HG03066 (cell line): ENCODE measurements around the gene UVRAG.
"Not testable (repeated sequence)": the region's sequence is repeated elsewhere in the genome, so short reads cannot be mapped to it uniquely, and the experiment has no call there.

Source experiments
- ATAC-seq: cut with Tn5 transposase; IDR thresholded peaks from one replicate; pipeline ENCODE4 v1.9.1; 2021; ENCODE audit warnings: low read depth; ENCODE audit not compliant: unreplicated experiment

UVRAG gene

DNA sequence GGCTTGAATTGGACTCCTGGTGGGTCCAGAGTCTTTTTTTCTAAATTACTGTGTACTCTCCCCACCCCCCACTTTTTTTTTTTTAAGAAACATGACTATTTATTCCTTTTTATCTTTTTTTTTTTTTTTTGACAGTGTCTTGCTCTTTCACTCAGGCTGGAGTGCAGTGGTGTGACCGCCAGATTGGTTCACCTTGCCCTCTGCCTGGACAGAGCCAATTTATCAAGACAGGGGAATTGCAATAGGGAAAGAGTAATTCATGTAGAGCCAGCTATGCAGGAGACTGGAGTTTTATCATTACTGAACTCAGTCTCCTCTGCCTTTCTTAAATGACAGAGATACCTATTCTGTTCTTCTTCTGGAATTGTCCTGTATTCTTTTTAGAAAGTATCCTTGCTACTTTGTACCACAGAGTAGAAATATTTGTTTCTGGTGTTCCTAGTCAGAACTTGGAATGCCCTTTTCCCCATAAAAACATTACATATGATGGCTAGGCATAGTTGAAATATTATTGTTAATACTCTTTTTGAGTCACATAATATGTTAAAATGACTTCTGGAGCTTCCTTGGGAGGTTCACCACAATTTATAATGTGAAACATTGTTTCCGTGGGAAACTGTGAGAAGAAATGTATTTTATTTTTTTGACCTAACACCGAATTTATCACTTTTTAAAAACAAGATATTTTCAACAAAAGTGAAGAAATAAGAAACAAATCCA, 95.6 kb downstream of the UVRAG start:
- ATAC-seq = no peak

- no peak for ATAC-seq
Measured at GRCh38 chr11:75911459-75911858, 96.4 kb downstream of the UVRAG start.

DNA sequence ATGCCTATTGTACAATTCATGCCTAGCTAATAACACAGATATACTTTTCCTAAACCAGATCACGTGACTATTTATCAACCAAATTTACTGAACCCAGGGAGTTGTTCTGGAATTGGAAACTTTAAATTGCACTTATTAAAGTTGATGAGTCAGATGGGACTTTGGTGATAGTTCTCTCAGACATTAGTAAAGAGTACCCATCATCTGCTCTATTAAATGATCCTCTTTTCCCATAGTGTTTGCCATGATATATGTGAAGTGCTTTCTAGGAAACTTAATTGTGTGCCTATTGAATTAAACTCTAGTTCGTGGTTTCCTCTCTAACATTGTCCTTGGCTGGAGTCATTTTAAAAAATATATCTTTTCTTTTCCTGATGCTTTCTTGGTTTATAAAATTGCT, 99.0 kb downstream of the UVRAG start:
- ATAC-seq = no peak

GRCh38 chr11:75916882-75917281, 101.9 kb downstream of the UVRAG start:
- no peak for ATAC-seq

- no peak for ATAC-seq
Measured at GRCh38 chr11:75918331-75918730, 103.3 kb downstream of the UVRAG start.

GRCh38 chr11:75919525-75919924, 104.5 kb downstream of the UVRAG start:
- ATAC-seq = no peak

GRCh38 chr11:75920848-75921247, 105.8 kb downstream of the UVRAG start:
- ATAC-seq = no peak

GRCh38 chr11:75921808-75922207, 106.8 kb downstream of the UVRAG start:
- no peak for ATAC-seq

GRCh38 chr11:75924966-75925784, 110.2 kb downstream of the UVRAG start:
- no peak for ATAC-seq

GRCh38 chr11:75925785-75926164, 110.8 kb downstream of the UVRAG start:
- ATAC-seq = no peak

GRCh38 chr11:75929706-75930105, 114.7 kb downstream of the UVRAG start:
- no peak for ATAC-seq

GRCh38 chr11:75930534-75930933, 115.5 kb downstream of the UVRAG start:
- no peak for ATAC-seq

DNA sequence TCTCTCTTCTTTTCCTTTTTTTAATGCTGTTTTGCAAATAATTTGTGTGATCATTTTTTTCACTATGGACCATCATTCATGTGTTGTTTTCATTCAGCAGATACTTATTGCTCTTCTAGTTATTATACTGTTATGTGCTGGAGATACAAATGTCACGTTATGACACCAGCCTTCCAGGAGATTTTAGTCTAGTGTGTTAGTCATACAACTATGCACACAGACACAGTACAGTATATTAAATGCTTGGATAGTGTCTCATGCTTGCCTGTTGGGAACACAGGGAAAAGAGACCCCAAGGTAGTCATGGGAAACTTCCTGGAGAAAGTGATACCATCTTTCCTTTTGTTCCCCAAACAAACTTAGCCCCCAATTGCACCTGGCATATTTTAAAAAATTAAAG, 116.1 kb downstream of the UVRAG start:
- ATAC-seq = no peak

DNA sequence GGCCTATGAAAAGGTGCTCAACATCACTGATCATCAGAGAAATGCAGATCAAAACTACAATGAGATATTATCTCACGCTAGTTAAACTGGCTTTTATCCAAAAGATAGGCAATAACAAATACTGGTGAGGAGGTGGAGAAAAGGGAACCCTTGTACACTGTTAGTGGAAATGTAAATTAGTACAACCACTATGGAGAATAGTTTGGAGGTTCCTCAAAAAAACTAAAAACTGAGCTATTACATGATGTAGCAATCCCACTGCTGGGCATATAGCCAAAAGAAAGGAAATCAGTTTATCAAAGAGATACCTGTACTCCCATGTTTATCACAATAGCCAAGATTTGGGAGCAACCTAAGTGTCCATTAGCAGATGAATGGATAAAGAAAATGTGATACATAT, 118.7 kb downstream of the UVRAG start:
- not testable (repeated sequence) for ATAC-seq

GRCh38 chr11:75934851-75935250, 119.8 kb downstream of the UVRAG start:
- no peak for ATAC-seq

DNA sequence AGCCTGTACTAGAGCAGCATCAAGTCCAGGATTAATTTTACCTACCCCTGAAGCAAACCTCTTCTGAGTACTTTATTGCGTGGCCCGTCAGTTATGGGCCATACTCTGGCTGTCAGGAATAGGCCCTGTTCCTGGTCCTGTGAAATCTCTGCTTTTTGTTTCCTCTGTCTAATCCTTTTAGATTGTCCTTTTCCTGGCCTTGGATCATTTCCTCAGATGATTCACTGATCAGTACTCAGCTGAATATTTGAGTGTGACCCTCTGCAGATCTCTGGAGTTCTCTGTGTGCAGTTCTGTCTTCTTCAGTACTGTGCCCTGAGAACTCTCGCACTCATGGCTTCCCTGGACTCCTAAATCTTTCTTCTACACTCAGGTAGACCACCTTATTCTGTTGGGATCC, 123.5 kb downstream of the UVRAG start:
- no peak for ATAC-seq

DNA sequence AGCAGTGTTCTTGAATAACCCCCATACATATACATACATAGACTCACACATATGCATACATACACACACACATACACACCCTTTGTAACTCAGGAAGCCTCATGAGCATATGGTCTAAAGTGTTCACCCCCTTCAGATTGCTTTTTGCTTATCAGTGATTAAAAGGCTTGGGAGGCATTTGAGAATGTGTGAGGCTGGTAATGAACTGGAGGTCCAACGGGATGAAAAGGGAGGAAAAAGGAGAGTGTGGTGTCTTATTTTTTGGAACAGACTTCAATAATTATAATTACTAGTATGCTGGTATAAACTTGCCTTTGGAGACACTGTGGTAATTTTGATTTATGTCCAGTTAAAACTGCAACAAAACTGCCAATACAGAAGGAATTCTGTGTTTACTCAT, 124.5 kb downstream of the UVRAG start:
- no peak for ATAC-seq

DNA sequence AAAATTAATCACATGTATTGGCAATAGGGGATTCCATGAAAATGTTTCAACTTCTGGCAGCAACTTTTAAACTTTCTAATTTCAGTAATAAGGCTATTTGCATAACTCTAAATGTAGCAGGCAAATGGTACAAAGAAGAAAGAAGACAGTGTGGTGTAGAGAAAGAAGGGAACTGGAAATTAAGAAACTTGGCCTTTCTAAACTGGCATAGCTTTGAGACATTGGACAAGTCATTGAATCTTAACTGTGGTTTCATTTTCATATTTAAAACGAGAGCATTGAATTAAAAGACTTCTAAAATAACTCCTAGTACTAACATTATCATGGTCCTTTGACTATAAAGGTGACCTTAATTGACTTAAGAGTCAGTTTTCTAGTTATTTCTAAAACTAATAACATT, 125.0 kb downstream of the UVRAG start:
- ATAC-seq = no peak

DNA sequence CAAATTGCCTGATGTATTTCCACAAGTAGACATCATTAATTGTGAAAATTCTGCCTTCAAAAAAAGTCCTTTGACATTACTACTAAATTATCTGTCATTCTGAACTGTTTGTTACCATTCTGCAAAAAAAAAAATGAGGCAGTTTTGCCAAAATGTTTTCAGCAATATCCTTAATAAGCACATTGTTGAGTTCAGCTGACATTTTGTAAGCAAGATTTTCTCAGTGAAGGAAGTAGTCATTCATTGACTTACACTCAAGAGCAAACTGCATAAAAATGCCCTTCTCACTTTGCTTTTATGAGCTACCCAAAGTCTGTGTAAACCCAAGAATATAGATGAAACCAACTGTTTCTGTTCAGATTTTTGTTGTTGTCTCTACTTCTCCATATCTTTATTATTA, 125.9 kb downstream of the UVRAG start:
- ATAC-seq = no peak

GRCh38 chr11:75944515-75944914, 129.5 kb downstream of the UVRAG start:
- no peak for ATAC-seq

DNA sequence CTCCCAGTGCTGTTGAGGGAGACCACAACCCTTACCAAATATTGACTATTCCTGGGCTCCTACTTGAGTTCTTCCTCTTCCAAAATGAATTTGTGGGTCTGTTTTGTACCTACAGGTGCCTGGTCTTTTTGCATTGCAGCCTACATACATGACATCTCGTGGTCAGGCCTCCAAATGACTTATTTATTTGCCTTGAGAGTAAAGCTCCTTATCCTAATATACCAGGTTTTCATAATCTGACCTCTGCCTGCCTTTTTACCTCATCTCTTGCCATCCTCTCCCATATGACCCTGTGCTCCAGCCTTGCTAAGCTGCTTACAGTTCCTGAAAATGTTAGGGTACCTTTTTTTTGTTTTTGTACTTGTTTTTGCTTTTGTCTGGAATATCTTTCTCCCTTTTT, 130.4 kb downstream of the UVRAG start:
- ATAC-seq = no peak

GRCh38 chr11:75945947-75946346, 130.9 kb downstream of the UVRAG start:
- no peak for ATAC-seq
